SK-N-SH (cell line): ENCODE results near the gene PRKN. TPM values are rescaled to one million over a fixed set of nuclear protein-coding genes. Genes with fewer than 3 reads are reported as not detected.

ENCODE experiments used
- CTCF ChIA-PET: fragments of 300-600, 350-600 bp; formaldehyde crosslinking; extraction: SDS; loops from one replicate; lab custom pipeline; 2021; lab: Yijun Ruan, JAX
- POLR2A ChIA-PET: fragments of 350-600 bp; sonication (Branson Sonifier 250); formaldehyde crosslinking; extraction: SDS; loops from one replicate; lab custom pipeline; 2020; ENCODE audit warnings: antibody characterized with exemption, inconsistent platforms; lab: Yijun Ruan, JAX
- DNase-seq: peaks from one replicate; pipeline ENCODE4 v3.0.0; 2012
- H2AFZ ChIP-seq: fragments of 200-600 bp; sonication (generic); 2 replicates; pipeline ENCODE4 v1.8.1; 2016; ENCODE audit warnings: antibody characterized with exemption, mild to moderate bottlenecking, low read depth
- H3F3A ChIP-seq: fragments of 200-600 bp; sonication (generic); replicated peaks from 2 replicates; pipeline ENCODE3; 2016; ENCODE audit warnings: antibody characterized with exemption, mild to moderate bottlenecking; ENCODE audit not compliant: insufficient read depth
- H3K27ac ChIP-seq, 2 experiments: fragments of 200-500 bp in 1 of 2; fragments of 200-600 bp in 1 of 2; sonication (Bioruptor generic) in 1 of 2; sonication (generic), shearing (Covaris generic) in 1 of 2; 2 replicates each; pipeline versions ENCODE4 v1.5.1 to v1.6.1; 2014 to 2016; ENCODE audit warnings: low read depth in 2 of 2, inconsistent platforms in 1 of 2, low read length in 1 of 2, mild to moderate bottlenecking in 1 of 2, mixed read lengths in 1 of 2
- H3K27me3 ChIP-seq: fragments of 200-600 bp; sonication (generic), shearing (Covaris generic); 2 replicates; pipeline ENCODE4 v1.6.1; 2016; ENCODE audit warnings: mixed run types; ENCODE audit not compliant: insufficient read depth
- H3K36me3 ChIP-seq, 2 experiments: fragments of 200-500 bp in 1 of 2; fragments of 200-600 bp in 1 of 2; sonication (Bioruptor generic) in 1 of 2; sonication (generic) in 1 of 2; replicated peaks in 1 of 2; 2 replicates each; pipeline versions ENCODE3 to v1.5.1; 2014 to 2016; ENCODE audit warnings: low read length in 1 of 2, mild to moderate bottlenecking in 1 of 2; ENCODE audit not compliant: insufficient read depth in 2 of 2, control insufficient read depth in 1 of 2
- H3K4me1 ChIP-seq, 2 experiments: fragments of 200-500 bp in 1 of 2; fragments of 200-600 bp in 1 of 2; sonication (Bioruptor generic) in 1 of 2; sonication (generic), shearing (Covaris generic) in 1 of 2; 2 replicates each; pipeline versions ENCODE4 v1.5.1 to v1.6.1; 2014 to 2016; ENCODE audit warnings: low read depth in 1 of 2, low read length in 1 of 2, mixed run types in 1 of 2; ENCODE audit not compliant: insufficient read depth in 2 of 2, control insufficient read depth in 1 of 2
- H3K4me2 ChIP-seq: fragments of 200-600 bp; sonication (generic), shearing (Covaris generic); 2 replicates; pipeline ENCODE4 v1.6.1; 2017; ENCODE audit warnings: mixed run types
- H3K4me3 ChIP-seq, 2 experiments: fragments of 200-500 bp in 1 of 2; fragments of 200-600 bp in 1 of 2; sonication (Bioruptor generic) in 1 of 2; sonication (generic), shearing (Covaris generic) in 1 of 2; 2 replicates each; pipeline versions ENCODE4 v1.5.1 to v1.8.1; 2014 to 2016; ENCODE audit warnings: low read depth in 2 of 2, inconsistent platforms in 1 of 2, low read length in 1 of 2, mild to moderate bottlenecking in 1 of 2, mixed read lengths in 1 of 2, moderate library complexity in 1 of 2
- H3K79me2 ChIP-seq: fragments of 200-600 bp; sonication (generic); 2 replicates; pipeline ENCODE4 v1.8.1; 2017; ENCODE audit warnings: mild to moderate bottlenecking; ENCODE audit not compliant: insufficient read depth
- H3K9ac ChIP-seq: fragments of 200-600 bp; sonication (generic); 2 replicates; pipeline ENCODE4 v1.6.1; 2017; ENCODE audit warnings: mixed run types
- H3K9me2 ChIP-seq: fragments of 200-600 bp; sonication (generic); 2 replicates; pipeline ENCODE4 v1.6.1; 2017; ENCODE audit warnings: mixed run types
- H3K9me3 ChIP-seq: fragments of 200-600 bp; sonication (generic); 2 replicates; pipeline ENCODE4 v1.6.1; 2017; ENCODE audit warnings: mixed run types, mild to moderate bottlenecking, moderate library complexity
- H4K20me1 ChIP-seq: fragments of 200-600 bp; sonication (generic); 2 replicates; pipeline ENCODE4 v1.6.1; 2017; ENCODE audit warnings: mild to moderate bottlenecking, mixed run types; ENCODE audit not compliant: insufficient read depth
- CTCF ChIP-seq: fragments of 200-600 bp; sonication (generic); IDR thresholded peaks from 2 replicates; pipeline ENCODE4 v1.6.1; 2017; ENCODE audit warnings: antibody characterized with exemption, mild to moderate bottlenecking, moderate library complexity
- ELF1 ChIP-seq: IDR thresholded peaks from 2 replicates; pipeline ENCODE4 v1.4.0; 2012
- EP300 ChIP-seq, 2 experiments: IDR thresholded peaks; 2 replicates each; pipeline versions ENCODE4 v1.4.0 to v1.6.1; 2012; ENCODE audit warnings: borderline replicate concordance in 1 of 2, low read depth in 1 of 2, low read length in 1 of 2
- EZH2phosphoT487 ChIP-seq: fragments of 200-600 bp; sonication (generic); IDR thresholded peaks from 2 replicates; pipeline ENCODE4 v1.6.1; 2017; ENCODE audit warnings: low read depth, mixed run types, mild to moderate bottlenecking, antibody characterized with exemption, moderate library complexity, borderline replicate concordance
- FOSL2 ChIP-seq: IDR thresholded peaks from 2 replicates; pipeline ENCODE4 v1.4.0; 2012; ENCODE audit warnings: low read depth, mild to moderate bottlenecking, moderate library complexity, borderline replicate concordance
- FOXJ3 ChIP-seq: sonication (generic); formaldehyde crosslinking; IDR thresholded peaks from 2 replicates; pipeline ENCODE4 v1.5.1; 2020; ENCODE audit warnings: mild to moderate bottlenecking, missing genetic modification reagents
- FOXM1 ChIP-seq: IDR thresholded peaks from 2 replicates; pipeline ENCODE4 v1.4.0; 2012; ENCODE audit warnings: low read depth, mild to moderate bottlenecking
- GABPA ChIP-seq: IDR thresholded peaks from 2 replicates; pipeline ENCODE4 v1.4.0; 2012; ENCODE audit warnings: low read depth, mild to moderate bottlenecking
- GATA2 ChIP-seq: sonication (generic); formaldehyde crosslinking; IDR thresholded peaks from 2 replicates; pipeline ENCODE4 v1.5.0; 2020; ENCODE audit warnings: mild to moderate bottlenecking, missing genetic modification reagents
- IRF3 ChIP-seq: fragments of 150-350 bp; IDR thresholded peaks from 2 replicates; pipeline ENCODE4 v1.6.1; 2016; ENCODE audit warnings: mild to moderate bottlenecking, low read depth, low read length
- MXI1 ChIP-seq: IDR thresholded peaks from 2 replicates; pipeline ENCODE4 v1.6.1; 2012; ENCODE audit warnings: mild to moderate bottlenecking, low read depth, low read length, improper control_type of control experiment
- RCOR1 ChIP-seq: fragments of 150-350 bp; IDR thresholded peaks from 2 replicates; pipeline ENCODE4 v1.6.1; 2017; ENCODE audit warnings: antibody characterized with exemption, low read length
- RXRA ChIP-seq: IDR thresholded peaks from 2 replicates; pipeline ENCODE4 v1.4.0; 2012; ENCODE audit warnings: low read depth, mild to moderate bottlenecking, borderline replicate concordance
- SIN3A ChIP-seq: IDR thresholded peaks from 2 replicates; pipeline ENCODE4 v1.6.1; 2012; ENCODE audit warnings: low read depth, mild to moderate bottlenecking, low read length, moderate library complexity, borderline replicate concordance
- SMC3 ChIP-seq: IDR thresholded peaks from 2 replicates; pipeline ENCODE4 v1.6.1; 2012; ENCODE audit warnings: low read depth, low read length, improper control_type of control experiment
- TAF1 ChIP-seq: IDR thresholded peaks from 2 replicates; pipeline ENCODE4 v1.6.1; 2012; ENCODE audit warnings: low read depth, mild to moderate bottlenecking, low read length, moderate library complexity, borderline replicate concordance
- TCF12 ChIP-seq: IDR thresholded peaks from 2 replicates; pipeline ENCODE4 v1.4.0; 2012
- WGBS: methylation state at CpG from one replicate; pipeline ENCODE4 v1.1.6; 2017; ENCODE audit warnings: low lambda C conversion rate; 5-methylcytosine and 5-hydroxymethylcytosine counted together
- polyA plus RNA-seq, 3 experiments: library from polyadenylated mRNA; depleted of rRNA; stranded (reverse); fragments of >200 nt; gene quantifications; 2 replicates each; pipeline ENCODE4 v1.2.3, GENCODE V29; 2012
- TF ChIP-seq, protein P1 (sequence below): IDR thresholded peaks from 2 replicates; pipeline ENCODE4; 2012

PRKN gene
- polyA plus RNA-seq, 1 of the 3 experiments (the other 2 are of a cell fraction) = 0.76 TPM

GRCh38 chr6:162195441-162195840 lies 532.1 kb downstream of the PRKN start:
- DNase-seq = peak; percentile 50
- no peak overlapping the region for H3K4me3 ChIP-seq
- no peaks in the 10 kb centered on the region for H3K9me3 ChIP-seq
- CTCF ChIA-PET = interaction anchor here (1.0 kb wide), 1 partner anchor 15 kb away, joined by 3 read pairs; no protein-coding TSS in a partner anchor
- no peaks in the 10 kb centered on the region for H3F3A ChIP-seq
- POLR2A ChIA-PET = no interaction called here
- 34% methylated on average over 2 of the region's 2 CpGs for WGBS
- no peaks in the 10 kb centered on the region for H3K9me2 ChIP-seq
- no peaks in the 10 kb centered on the region for H4K20me1 ChIP-seq
- no peak for TF ChIP-seq RXRA
- peak in 1 of 2 experiments; percentile 83; a peak in 2 of 4 replicates for TF ChIP-seq EP300 (IDR thresholded peaks at IDR 0.05; ENCODE audit: borderline replicate concordance in 1 of 2, low read depth in 1 of 2, low read length in 1 of 2)
- peak; percentile 77 for TF ChIP-seq RCOR1
- peak; percentile 83 for TF ChIP-seq GATA2 (CRISPR knock-in tag)
- H3K9ac ChIP-seq = no peak overlapping the region
- H3K4me1 ChIP-seq = peaks cover 0 to 9% of the 10 kb centered on the region in 2 experiments; a peak in 2 of 4 replicates
- no peaks in the 10 kb centered on the region for H3K36me3 ChIP-seq
- no peak overlapping the region for H3K4me2 ChIP-seq
- no peak overlapping the region for H2AFZ ChIP-seq
- H3K27me3 ChIP-seq = no peaks in the 10 kb centered on the region
- no peak overlapping the region for H3K27ac ChIP-seq
- no peaks in the 10 kb centered on the region for H3K79me2 ChIP-seq

DNA sequence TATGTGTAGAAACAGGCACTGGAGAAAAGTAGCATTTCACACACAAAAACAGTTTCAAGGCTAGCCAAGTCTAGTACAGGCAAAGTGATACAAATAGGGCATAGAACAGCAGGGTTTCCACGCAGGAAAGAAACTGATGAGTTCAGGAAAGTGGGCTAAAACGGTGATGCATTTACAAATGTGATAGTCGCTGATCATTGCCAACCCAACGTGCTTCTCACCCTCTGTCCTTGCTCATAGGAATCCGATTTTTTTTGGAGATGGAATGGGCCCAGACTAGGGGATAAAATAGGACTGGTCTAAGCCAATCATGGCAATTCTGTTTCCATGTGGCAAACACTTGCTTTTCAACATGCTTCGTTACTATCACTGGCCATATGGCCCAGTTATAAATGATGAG lies 536.6 kb downstream of the PRKN start:
- CTCF ChIA-PET = no interaction called here
- H3K9me2 ChIP-seq = no peaks in the 10 kb centered on the region
- no peaks in the 10 kb centered on the region for H4K20me1 ChIP-seq
- no peaks in the 10 kb centered on the region for H3K79me2 ChIP-seq
- TF ChIP-seq TAF1 (no peak), SMC3 (no peak), RCOR1 (no peak), MXI1 (no peak), IRF3 (no peak), EZH2phosphoT487 (no peak), ELF1 (no peak), CTCF (no peak), FOXJ3 (CRISPR knock-in tag) (no peak), FOSL2 (no peak), RXRA (no peak), TCF12 (no peak), SIN3A (no peak), FOXM1 (no peak), GABPA (no peak)
- TF ChIP-seq, protein P1, sequence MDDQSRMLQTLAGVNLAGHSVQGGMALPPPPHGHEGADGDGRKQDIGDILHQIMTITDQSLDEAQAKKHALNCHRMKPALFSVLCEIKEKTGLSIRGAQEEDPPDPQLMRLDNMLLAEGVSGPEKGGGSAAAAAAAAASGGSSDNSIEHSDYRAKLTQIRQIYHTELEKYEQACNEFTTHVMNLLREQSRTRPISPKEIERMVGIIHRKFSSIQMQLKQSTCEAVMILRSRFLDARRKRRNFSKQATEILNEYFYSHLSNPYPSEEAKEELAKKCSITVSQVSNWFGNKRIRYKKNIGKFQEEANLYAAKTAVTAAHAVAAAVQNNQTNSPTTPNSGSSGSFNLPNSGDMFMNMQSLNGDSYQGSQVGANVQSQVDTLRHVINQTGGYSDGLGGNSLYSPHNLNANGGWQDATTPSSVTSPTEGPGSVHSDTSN = no peak
- no peak overlapping the region for H3K27ac ChIP-seq
- no peak overlapping the region for H3K9ac ChIP-seq
- H3K9me3 ChIP-seq = no peaks in the 10 kb centered on the region
- H3F3A ChIP-seq = no peaks in the 10 kb centered on the region
- H3K4me2 ChIP-seq = no peak overlapping the region
- no peak overlapping the region for H3K4me3 ChIP-seq
- DNase-seq = no peak
- no peaks in the 10 kb centered on the region for H3K27me3 ChIP-seq
- 43% methylated on average over 6 of the region's 6 CpGs for WGBS
- no peaks in the 10 kb centered on the region for H3K36me3 ChIP-seq
- H2AFZ ChIP-seq = no peak overlapping the region
- POLR2A ChIA-PET = no interaction called here
- H3K4me1 ChIP-seq = peaks cover 0 to 9% of the 10 kb centered on the region in 2 experiments; a peak in 2 of 4 replicates
